Calu3 (cell line): Measurements from ENCODE around the gene FGF1. TPM values are rescaled to one million over a fixed set of nuclear protein-coding genes. Genes with fewer than 3 reads are reported as not detected.

Experiments used
- BruUV-seq: library from RNA; stranded (reverse); fragments of 400-500 nt; replicated peaks from 2 replicates; lab custom pipeline; 2021; lab: Mats Ljungman, UMichigan
- CTCF ChIA-PET: fragments of 300-600 bp; sonication (Branson Sonifier 250); formaldehyde crosslinking; loops from one replicate; lab custom pipeline; 2022; ENCODE audit warnings: antibody characterized with exemption; lab: Charles Lee
- DNase-seq: peaks from one replicate; pipeline ENCODE4 v3.0.0; 2022
- H3K27ac Mint-ChIP-seq: one replicate; pipeline ENCODE4 v1.8.0; 2022; ENCODE audit warnings: mixed read lengths; ENCODE audit not compliant: unreplicated experiment
- H3K27me3 Mint-ChIP-seq: one replicate; pipeline ENCODE4 v1.8.0; 2022; ENCODE audit warnings: mixed read lengths; ENCODE audit not compliant: unreplicated experiment
- H3K36me3 Mint-ChIP-seq: one replicate; pipeline ENCODE4 v1.8.0; 2022; ENCODE audit warnings: mild to moderate bottlenecking, moderate library complexity, mixed read lengths; ENCODE audit not compliant: insufficient read depth, unreplicated experiment
- H3K4me1 Mint-ChIP-seq: one replicate; pipeline ENCODE4 v1.8.0; 2022; ENCODE audit warnings: mild to moderate bottlenecking, low read depth, mixed read lengths; ENCODE audit not compliant: unreplicated experiment
- H3K4me3 Mint-ChIP-seq: one replicate; pipeline ENCODE4 v1.8.0; 2022; ENCODE audit warnings: mild to moderate bottlenecking, low read depth, moderate library complexity, mixed read lengths; ENCODE audit not compliant: unreplicated experiment
- H3K9me3 Mint-ChIP-seq: one replicate; pipeline ENCODE4 v1.8.0; 2022; ENCODE audit warnings: low read depth, mixed read lengths; ENCODE audit not compliant: unreplicated experiment
- intact Hi-C: fragments of 100-400 bp; cut with micrococcal nuclease; formaldehyde crosslinking; loops from one replicate; pipeline ENCODE4 v1.10.0; 2022; ENCODE audit not compliant: unreplicated experiment
- total RNA-seq: library from RNA; stranded (reverse); gene quantifications from 2 replicates; pipeline ENCODE4 v1.2.3, GENCODE V29; 2022
- TF ChIP-seq, protein P1 (sequence below): fragments of 200-600 bp; IDR thresholded peaks from one replicate; pipeline ENCODE4 v1.8.0; 2022; ENCODE audit warnings: antibody characterized with exemption; ENCODE audit not compliant: unreplicated experiment

Gene FGF1
- total RNA-seq, 1 experiment from 2014 or later: not detected

DNA sequence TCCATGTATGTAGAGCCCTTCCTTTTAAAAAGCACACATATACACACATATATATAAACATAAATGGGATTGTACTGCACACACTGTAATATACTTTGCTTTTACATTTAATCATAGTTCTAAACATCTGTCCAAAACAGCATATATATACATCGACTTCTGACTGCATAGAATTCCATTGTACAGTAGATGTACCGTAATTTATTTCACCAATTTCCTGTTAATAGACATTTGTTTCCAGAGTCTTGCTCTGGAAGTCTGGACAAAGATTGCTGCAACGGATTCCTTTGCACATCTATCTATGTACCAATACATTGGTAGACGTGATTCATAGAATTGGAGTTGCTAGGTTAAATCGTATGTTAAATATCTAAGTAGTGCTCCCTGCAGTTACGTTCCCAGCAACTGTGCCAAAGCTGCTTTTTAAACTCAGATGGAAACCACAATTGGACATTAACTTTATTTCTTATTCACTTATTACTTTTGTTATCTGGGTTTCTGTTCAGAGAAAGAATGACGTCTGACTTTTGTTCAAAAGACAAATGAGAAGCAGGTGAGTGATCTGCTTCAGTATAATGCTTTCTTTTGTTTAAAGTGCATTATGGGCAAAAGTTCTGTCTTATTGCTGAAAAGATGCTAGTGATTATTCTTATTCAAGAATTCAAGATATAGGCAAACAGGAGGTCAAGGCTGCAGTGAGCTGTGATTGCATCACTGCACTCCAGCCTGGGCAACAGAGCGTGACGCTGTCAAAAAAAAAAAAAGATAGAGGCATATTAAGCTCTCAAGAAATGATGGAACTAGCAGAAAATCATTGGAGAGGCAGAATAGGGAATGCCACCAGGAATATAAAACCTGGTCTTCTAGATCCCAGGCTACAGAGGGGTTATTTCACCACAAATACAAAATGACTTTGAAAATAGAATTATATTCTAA is 138.2 kb downstream of the FGF1 start:
- H3K9me3 Mint-ChIP-seq: no peaks in the 10 kb centered on the region
- peaks cover 26% of the 10 kb centered on the region for H3K4me1 Mint-ChIP-seq
- no TSS peak for BruUV-seq
- no peak overlapping the region for H3K27ac Mint-ChIP-seq
- H3K36me3 Mint-ChIP-seq: peaks cover 5% of the 10 kb centered on the region
- no peak for DNase-seq
- CTCF ChIA-PET: interaction anchor here (0.6 to 1.9 kb wide), 5 partner anchors 83 to 395 kb away, joined by 3 to 16 read pairs (median 5); partner anchors contain the start of gene SPRY4
- no peaks in the 10 kb centered on the region for H3K27me3 Mint-ChIP-seq
- intact Hi-C loops: loop anchor here (1.0 to 5.0 kb wide), 6 partner anchors 41 to 395 kb away; no protein-coding TSS in a partner anchor
- TF ChIP-seq, protein P1, sequence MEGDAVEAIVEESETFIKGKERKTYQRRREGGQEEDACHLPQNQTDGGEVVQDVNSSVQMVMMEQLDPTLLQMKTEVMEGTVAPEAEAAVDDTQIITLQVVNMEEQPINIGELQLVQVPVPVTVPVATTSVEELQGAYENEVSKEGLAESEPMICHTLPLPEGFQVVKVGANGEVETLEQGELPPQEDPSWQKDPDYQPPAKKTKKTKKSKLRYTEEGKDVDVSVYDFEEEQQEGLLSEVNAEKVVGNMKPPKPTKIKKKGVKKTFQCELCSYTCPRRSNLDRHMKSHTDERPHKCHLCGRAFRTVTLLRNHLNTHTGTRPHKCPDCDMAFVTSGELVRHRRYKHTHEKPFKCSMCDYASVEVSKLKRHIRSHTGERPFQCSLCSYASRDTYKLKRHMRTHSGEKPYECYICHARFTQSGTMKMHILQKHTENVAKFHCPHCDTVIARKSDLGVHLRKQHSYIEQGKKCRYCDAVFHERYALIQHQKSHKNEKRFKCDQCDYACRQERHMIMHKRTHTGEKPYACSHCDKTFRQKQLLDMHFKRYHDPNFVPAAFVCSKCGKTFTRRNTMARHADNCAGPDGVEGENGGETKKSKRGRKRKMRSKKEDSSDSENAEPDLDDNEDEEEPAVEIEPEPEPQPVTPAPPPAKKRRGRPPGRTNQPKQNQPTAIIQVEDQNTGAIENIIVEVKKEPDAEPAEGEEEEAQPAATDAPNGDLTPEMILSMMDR: no peak
- H3K4me3 Mint-ChIP-seq: no peak overlapping the region

DNA sequence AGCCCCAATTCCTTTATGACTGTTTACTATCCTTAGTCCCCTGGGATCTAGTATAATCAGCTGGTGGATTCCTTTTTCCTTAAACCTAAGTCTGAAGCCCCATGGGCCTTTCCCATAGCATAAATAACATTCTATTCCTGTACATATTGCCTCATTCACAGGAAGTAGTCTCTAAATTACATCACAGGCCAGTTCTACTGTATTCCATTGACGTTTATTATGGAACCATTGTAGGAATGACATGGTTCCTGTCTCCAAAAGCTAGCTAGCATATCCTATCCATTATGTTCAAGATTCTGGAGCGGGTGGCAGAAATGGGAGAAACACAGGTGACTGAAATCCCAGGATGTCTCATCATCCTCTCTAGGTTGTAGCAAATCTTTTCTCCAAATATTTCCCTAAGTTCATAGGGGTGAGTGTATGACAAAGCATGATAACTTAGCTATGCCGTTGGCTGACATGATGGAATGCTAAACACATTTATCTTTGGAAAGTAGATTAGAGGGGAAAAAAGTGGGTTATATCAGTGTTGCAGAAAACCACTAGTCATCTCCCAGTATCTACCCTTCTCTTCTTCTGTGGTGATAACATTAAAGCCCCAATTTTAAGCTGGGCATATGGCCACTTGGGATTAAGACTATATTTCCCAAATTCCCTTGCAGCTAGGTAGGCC is 140.1 kb downstream of the FGF1 start:
- intact Hi-C loops: loop anchor here (5.0 kb wide), 1 partner anchor 378 kb away; no protein-coding TSS in a partner anchor
- Mint-ChIP-seq H3K36me3 (no peaks in the 10 kb centered on the region), H3K9me3 (no peaks in the 10 kb centered on the region), H3K27ac (no peak overlapping the region), H3K4me1 (peaks cover 26% of the 10 kb centered on the region), H3K27me3 (no peaks in the 10 kb centered on the region), H3K4me3 (no peak overlapping the region)
- DNase-seq: no peak
- CTCF ChIA-PET: no interaction called here
- TF ChIP-seq, protein P1: no peak
- no TSS peak for BruUV-seq

DNA sequence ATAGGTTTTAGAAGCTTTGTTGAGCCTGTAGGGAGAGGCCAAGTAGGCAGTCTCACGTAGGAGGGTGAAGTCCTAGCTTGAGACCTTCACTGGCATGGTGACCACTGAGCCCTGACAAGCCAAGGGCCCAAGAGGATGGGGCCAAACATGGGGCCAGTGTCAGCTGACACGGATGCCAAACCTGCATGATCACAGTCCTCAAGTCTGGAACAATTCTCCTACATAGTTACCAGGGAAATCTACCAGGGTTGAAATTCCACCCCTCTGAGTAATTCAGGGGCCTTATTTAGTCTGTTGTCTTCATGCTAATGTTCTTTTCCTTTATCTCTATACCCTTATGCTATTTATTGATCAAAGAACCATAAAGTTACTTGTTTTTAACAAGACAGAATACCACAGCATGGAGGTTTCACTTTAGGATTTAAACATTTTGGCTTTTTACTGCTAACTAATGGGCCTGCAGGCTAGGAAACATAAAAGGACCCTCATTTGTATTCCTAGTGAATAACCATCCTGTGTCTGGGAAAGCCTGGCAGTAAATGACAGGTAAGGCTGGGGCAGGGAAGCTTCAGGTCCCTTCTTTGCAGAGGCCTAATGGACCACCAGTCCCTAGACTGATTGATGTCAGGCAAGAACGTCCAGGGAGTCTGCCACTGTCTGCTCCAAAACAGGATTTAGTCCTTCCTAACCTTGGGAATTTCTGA is 140.8 kb downstream of the FGF1 start:
- Mint-ChIP-seq H3K27ac (no peak overlapping the region), H3K36me3 (no peaks in the 10 kb centered on the region), H3K27me3 (no peaks in the 10 kb centered on the region), H3K4me1 (peaks cover 26% of the 10 kb centered on the region), H3K4me3 (no peak overlapping the region), H3K9me3 (no peaks in the 10 kb centered on the region)
- DNase-seq: no peak
- TF ChIP-seq, protein P1: no peak
- BruUV-seq: no TSS peak
- intact Hi-C loops: loop anchor here (5.0 kb wide), 1 partner anchor 378 kb away; no protein-coding TSS in a partner anchor
- CTCF ChIA-PET: interaction anchor here (1.2 kb wide), 1 partner anchor 45 kb away, joined by 3 read pairs; no protein-coding TSS in a partner anchor
